ES-I3 (cell line): ENCODE results near the gene MPND.

ENCODE experiments used
- H3K36me3 ChIP-seq: 2 replicates; pipeline ENCODE4 v1.6.1; 2013; ENCODE audit warnings: mild to moderate bottlenecking, low read length, control low read depth, moderate library complexity; ENCODE audit not compliant: insufficient read depth
- H3K4me1 ChIP-seq: 2 replicates; pipeline ENCODE4 v1.6.1; 2013; ENCODE audit warnings: mild to moderate bottlenecking, control low read depth, low read length; ENCODE audit not compliant: insufficient read depth
- H3K9ac ChIP-seq: 2 replicates; pipeline ENCODE4 v1.6.1; 2013; ENCODE audit warnings: low read depth, mild to moderate bottlenecking, low read length, moderate library complexity
- H3K9me3 ChIP-seq: 2 replicates; pipeline ENCODE4 v1.6.1; 2013; ENCODE audit warnings: mild to moderate bottlenecking, low read length, moderate library complexity; ENCODE audit not compliant: control insufficient read depth, insufficient read depth

MPND gene

GRCh38 chr19:4380254-4380727, 36.9 kb downstream of the MPND start:
- Histone ChIP-seq H3K4me1 (peaks cover 36% of the 10 kb centered on the region), H3K9me3 (no peaks in the 10 kb centered on the region), H3K36me3 (no peaks in the 10 kb centered on the region), H3K9ac (no peak overlapping the region)

GRCh38 chr19:4385291-4386040, 42.1 kb downstream of the MPND start:
- Histone ChIP-seq H3K9me3 (no peaks in the 10 kb centered on the region), H3K9ac (no peak overlapping the region)

GRCh38 chr19:4386041-4386782, 42.9 kb downstream of the MPND start:
- no peak overlapping the region for H3K9ac ChIP-seq
- no peaks in the 10 kb centered on the region for H3K36me3 ChIP-seq
- peaks cover 22% of the 10 kb centered on the region for H3K4me1 ChIP-seq
- no peaks in the 10 kb centered on the region for H3K9me3 ChIP-seq

More at GRCh38 chr19:4385291-4386040, 42.1 kb downstream of the MPND start:
- H3K36me3 ChIP-seq = no peaks in the 10 kb centered on the region
- H3K4me1 ChIP-seq = peaks cover 18% of the 10 kb centered on the region; the same call in 1 of the 2 replicates

- Histone ChIP-seq H3K9ac (no peak overlapping the region), H3K4me1 (peaks cover 32% of the 10 kb centered on the region)
Observed at GRCh38 chr19:4388337-4389063, 45.1 kb downstream of the MPND start.

GRCh38 chr19:4389064-4389375, 45.7 kb downstream of the MPND start:
- H3K9ac ChIP-seq = no peak overlapping the region
- peaks cover 33% of the 10 kb centered on the region for H3K4me1 ChIP-seq
- no peaks in the 10 kb centered on the region for H3K36me3 ChIP-seq
- no peaks in the 10 kb centered on the region for H3K9me3 ChIP-seq

More at GRCh38 chr19:4388337-4389063, 45.1 kb downstream of the MPND start:
- no peaks in the 10 kb centered on the region for H3K9me3 ChIP-seq
- no peaks in the 10 kb centered on the region for H3K36me3 ChIP-seq

- H3K9me3 ChIP-seq = no peaks in the 10 kb centered on the region
- H3K36me3 ChIP-seq = no peaks in the 10 kb centered on the region
- H3K4me1 ChIP-seq = peaks cover 38% of the 10 kb centered on the region
- H3K9ac ChIP-seq = no peak overlapping the region
Observed at GRCh38 chr19:4389511-4390016, 46.2 kb downstream of the MPND start.

- no peaks in the 10 kb centered on the region for H3K9me3 ChIP-seq
- H3K4me1 ChIP-seq = peaks cover 38% of the 10 kb centered on the region
- no peaks in the 10 kb centered on the region for H3K36me3 ChIP-seq
- H3K9ac ChIP-seq = no peak overlapping the region
Observed at GRCh38 chr19:4390017-4390566, 46.7 kb downstream of the MPND start.

GRCh38 chr19:4390567-4391305, 47.4 kb downstream of the MPND start:
- no peak overlapping the region for H3K9ac ChIP-seq
- peaks cover 38% of the 10 kb centered on the region for H3K4me1 ChIP-seq

GRCh38 chr19:4391306-4391693, 47.9 kb downstream of the MPND start:
- H3K9me3 ChIP-seq = no peaks in the 10 kb centered on the region
- H3K4me1 ChIP-seq = peaks cover 38% of the 10 kb centered on the region
- no peak overlapping the region for H3K9ac ChIP-seq
- H3K36me3 ChIP-seq = no peaks in the 10 kb centered on the region

More at GRCh38 chr19:4390567-4391305, 47.4 kb downstream of the MPND start:
- Histone ChIP-seq H3K36me3 (no peaks in the 10 kb centered on the region), H3K9me3 (no peaks in the 10 kb centered on the region)

GRCh38 chr19:4391701-4392483, 48.5 kb downstream of the MPND start:
- no peak overlapping the region for H3K9ac ChIP-seq
- no peaks in the 10 kb centered on the region for H3K9me3 ChIP-seq
- H3K4me1 ChIP-seq = peaks cover 38% of the 10 kb centered on the region
- no peaks in the 10 kb centered on the region; the same call in 1 of the 2 replicates for H3K36me3 ChIP-seq

- H3K9ac ChIP-seq = peak overlapping the region; percentile 24; the same call in 1 of the 2 replicates
- H3K4me1 ChIP-seq = peaks cover 32% of the 10 kb centered on the region
- no peaks in the 10 kb centered on the region; the same call in 1 of the 2 replicates for H3K36me3 ChIP-seq
- H3K9me3 ChIP-seq = no peaks in the 10 kb centered on the region
Observed at GRCh38 chr19:4393947-4394590, 50.7 kb downstream of the MPND start.

GRCh38 chr19:4396949-4397783, 53.8 kb downstream of the MPND start:
- peaks cover 6% of the 10 kb centered on the region; the same call in 1 of the 2 replicates for H3K4me1 ChIP-seq
- H3K9ac ChIP-seq = no peak overlapping the region

More at GRCh38 chr19:4396949-4397783, 53.8 kb downstream of the MPND start:
- H3K9me3 ChIP-seq = no peaks in the 10 kb centered on the region; the same call in 1 of the 2 replicates
- no peaks in the 10 kb centered on the region; the same call in 1 of the 2 replicates for H3K36me3 ChIP-seq
